ENCODE measurements around the gene LCN15. TPM values are rescaled to one million over a fixed set of nuclear protein-coding genes. Genes with fewer than 3 reads are reported as not detected.
A peak's percentile ranks its signal among the peaks of the same experiment; 100 is the strongest.

The LCN15 gene
- total and polyA plus RNA-seq, 2 of the 13 experiments (the other 11 are each of a cell fraction or from before 2014, with no cell fraction given): 1.3 to 53.7 TPM

- TF ChIP-seq ZNF225 (CRISPR knock-in tag; IDR thresholded peaks at IDR 0.05) (0 out of 2 replicates have a peak, but pooled peaks have one; percentile 44), U2AF2 (IDR thresholded peaks at IDR 0.05; ENCODE audit: low read depth, low read length) (no peak), MED8 (CRISPR knock-in tag; IDR thresholded peaks at IDR 0.05; ENCODE audit: insufficient replicate concordance) (peak; percentile 84), HNRNPH1 (optimal IDR thresholded peaks at IDR 0.05; ENCODE audit: low read depth, low read length) (no peak), NFATC3 (CRISPR knock-in tag; IDR thresholded peaks at IDR 0.05) (no peak), NFE2L1 (CRISPR knock-in tag; IDR thresholded peaks at IDR 0.05; ENCODE audit: borderline replicate concordance) (0 out of 2 replicates have a peak, but pooled peaks have one; percentile 25), SYNCRIP (IDR thresholded peaks at IDR 0.05; ENCODE audit: insufficient read depth, low read depth, low read length) (no peak), TMF1 (CRISPR knock-in tag; IDR thresholded peaks at IDR 0.05; ENCODE audit: low read depth) (0 out of 2 replicates have a peak, but pooled peaks have one; percentile 25), AHR (CRISPR knock-in tag; IDR thresholded peaks at IDR 0.05) (no peak), XBP1 (CRISPR knock-in tag; IDR thresholded peaks at IDR 0.05) (no peak), NFYC (CRISPR knock-in tag; IDR thresholded peaks at IDR 0.05) (no peak), MAFF (IDR thresholded peaks at IDR 0.05; ENCODE audit: low read depth, low read length) (no peak), IKZF5 (CRISPR knock-in tag; IDR thresholded peaks at IDR 0.05) (peak; percentile 30; the same call in 1 of the 2 replicates), BCL6 (CRISPR knock-in tag; IDR thresholded peaks at IDR 0.05) (0 out of 2 replicates have a peak, but pooled peaks have one; percentile 9), TP53 (CRISPR knock-in tag; conservative IDR thresholded peaks at IDR 0.05) (no peak), ZBTB44 (CRISPR knock-in tag; IDR thresholded peaks at IDR 0.05) (no peak), AGO1 (IDR thresholded peaks at IDR 0.05; ENCODE audit: low read depth, low read length, poor library complexity, severe bottlenecking) (peak; percentile 13), ZBTB33 (CRISPR knock-in tag; IDR thresholded peaks at IDR 0.05) (no peak), ESRRA (CRISPR knock-in tag; IDR thresholded peaks at IDR 0.05; ENCODE audit: low read depth) (0 out of 2 replicates have a peak, but pooled peaks have one; percentile 35), NFKBIZ (CRISPR knock-in tag; IDR thresholded peaks at IDR 0.05) (no peak), ZNF709 (CRISPR knock-in tag; IDR thresholded peaks at IDR 0.05) (peak; percentile 19; the same call in 1 of the 2 replicates), ZNF678 (CRISPR knock-in tag; IDR thresholded peaks at IDR 0.05) (no peak), ASH2L (IDR thresholded peaks at IDR 0.05; ENCODE audit: insufficient read length, low read depth, low read length) (peak; percentile 20), ZC3H13 (CRISPR knock-in tag; IDR thresholded peaks at IDR 0.05) (no peak), FOXJ3 (CRISPR knock-in tag; IDR thresholded peaks at IDR 0.05; ENCODE audit: borderline replicate concordance) (no peak), FOXA3 (CRISPR knock-in tag; IDR thresholded peaks at IDR 0.05) (peak; percentile 18; the same call in 1 of the 2 replicates), ZNF207 (IDR thresholded peaks at IDR 0.05; ENCODE audit: borderline replicate concordance) (no peak)
Measured at GRCh38 chr9:136790640-136791515, 26.6 kb upstream of the LCN15 start, which contains the start of gene TMEM141 (continued).
